ENCODE measurements around the gene MTOR.
"Not testable (repeated sequence)": the region's sequence is repeated elsewhere in the genome, so short reads cannot be mapped to it uniquely, and the experiment has no call there.

DNA sequence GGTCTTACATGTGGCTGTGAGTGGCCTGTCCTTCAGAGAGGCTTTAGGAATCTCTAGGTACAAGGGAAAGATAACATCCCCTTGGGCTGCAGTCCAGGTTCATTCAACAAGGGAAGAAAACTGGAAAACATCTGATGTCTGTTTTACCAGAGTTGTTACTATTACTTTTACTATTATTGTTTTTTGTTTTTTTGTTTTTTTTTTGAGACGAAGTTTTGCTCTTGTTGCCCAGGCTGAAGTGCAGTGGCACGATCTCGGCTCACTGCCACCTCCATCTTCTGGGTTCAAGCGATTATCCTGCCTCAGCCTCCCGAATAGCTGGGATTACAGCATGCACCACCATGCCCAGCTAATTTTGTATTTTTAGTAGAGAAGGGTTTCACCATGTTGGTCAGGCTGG, 35.4 kb upstream of the MTOR start:
- TF ChIP-seq, protein P1, sequence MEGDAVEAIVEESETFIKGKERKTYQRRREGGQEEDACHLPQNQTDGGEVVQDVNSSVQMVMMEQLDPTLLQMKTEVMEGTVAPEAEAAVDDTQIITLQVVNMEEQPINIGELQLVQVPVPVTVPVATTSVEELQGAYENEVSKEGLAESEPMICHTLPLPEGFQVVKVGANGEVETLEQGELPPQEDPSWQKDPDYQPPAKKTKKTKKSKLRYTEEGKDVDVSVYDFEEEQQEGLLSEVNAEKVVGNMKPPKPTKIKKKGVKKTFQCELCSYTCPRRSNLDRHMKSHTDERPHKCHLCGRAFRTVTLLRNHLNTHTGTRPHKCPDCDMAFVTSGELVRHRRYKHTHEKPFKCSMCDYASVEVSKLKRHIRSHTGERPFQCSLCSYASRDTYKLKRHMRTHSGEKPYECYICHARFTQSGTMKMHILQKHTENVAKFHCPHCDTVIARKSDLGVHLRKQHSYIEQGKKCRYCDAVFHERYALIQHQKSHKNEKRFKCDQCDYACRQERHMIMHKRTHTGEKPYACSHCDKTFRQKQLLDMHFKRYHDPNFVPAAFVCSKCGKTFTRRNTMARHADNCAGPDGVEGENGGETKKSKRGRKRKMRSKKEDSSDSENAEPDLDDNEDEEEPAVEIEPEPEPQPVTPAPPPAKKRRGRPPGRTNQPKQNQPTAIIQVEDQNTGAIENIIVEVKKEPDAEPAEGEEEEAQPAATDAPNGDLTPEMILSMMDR (IDR thresholded peaks at IDR 0.05), result not testable (repeated sequence)
- not testable (repeated sequence) for TF ChIP-seq EZH2 (IDR thresholded peaks at IDR 0.05; ENCODE audit: borderline replicate concordance, insufficient read depth, low read depth, low read length, poor library complexity, severe bottlenecking)
